A549 (cell line): ENCODE results near the gene PLD4. TPM values are rescaled to one million over a fixed set of nuclear protein-coding genes. Genes with fewer than 3 reads are reported as not detected.
"Not testable (repeated sequence)": the region's sequence is repeated elsewhere in the genome, so short reads cannot be mapped to it uniquely, and the experiment has no call there.

Experiments
- ATAC-seq, 2 experiments: fragments of 200-7000 bp in 1 of 2; fragments of >200 bp in 1 of 2; cut with Nextera tagmentation in 1 of 2; cut with Tn5 transposase in 1 of 2; 3 replicates each; pipeline versions ENCODE4 v1.8.0 to v1.9.1; 2018 to 2020; ENCODE audit warnings: mild to moderate bottlenecking in 1 of 2, moderate library complexity in 1 of 2
- CTCF ChIA-PET: fragments of 300-600 bp; sonication (Branson Sonifier 250); formaldehyde crosslinking; extraction: SDS; loops from one replicate; lab custom pipeline; 2021; ENCODE audit warnings: antibody characterized with exemption, inconsistent platforms; lab: Yijun Ruan, JAX
- POLR2A ChIA-PET: fragments of 350-600 bp; formaldehyde crosslinking; extraction: SDS; loops from one replicate; lab custom pipeline; 2021; ENCODE audit warnings: antibody characterized with exemption, inconsistent platforms; lab: Yijun Ruan, JAX
- DNase-seq, 2 experiments: peaks; one replicate each; pipeline versions ENCODE4 v3.0.0 to v3.0.0-alpha.2; 2011 to 2016; ENCODE audit warnings: low read depth in 1 of 2, low spot score in 1 of 2
- FAIRE-seq: peaks from 2 replicates; lab custom pipeline; 2011; peaks lifted over from hg19 to GRCh38; lab: Jason Lieb, UNC
- H3K27ac ChIP-seq, 2 experiments: fragments of >200 bp; sonication (Bioruptor Twin); formaldehyde crosslinking; 3 replicates each; pipeline ENCODE4 v1.5.1; 2016 to 2017
- H3K4me1 ChIP-seq: fragments of >200 bp; sonication (Bioruptor Twin); formaldehyde crosslinking; 3 replicates; pipeline ENCODE4 v1.6.1; 2016
- H3K4me2 ChIP-seq: fragments of >200 bp; sonication (Bioruptor Twin); formaldehyde crosslinking; 3 replicates; pipeline ENCODE4 v1.6.1; 2016
- H3K4me3 ChIP-seq: fragments of >200 bp; sonication (Bioruptor Twin); formaldehyde crosslinking; 3 replicates; pipeline ENCODE4 v1.5.1; 2016
- H3K9me3 ChIP-seq: fragments of >200 bp; sonication (Bioruptor Twin); formaldehyde crosslinking; 3 replicates; pipeline ENCODE4 v1.6.1; 2016
- CBX2 ChIP-seq: fragments of 200-600 bp; sonication (generic); IDR thresholded peaks from 2 replicates; pipeline ENCODE4 v1.6.1; 2016; ENCODE audit warnings: low read depth, mild to moderate bottlenecking, borderline replicate concordance
- CHD2 ChIP-seq: fragments of 150-350 bp; IDR thresholded peaks from 2 replicates; pipeline ENCODE4 v1.6.1; 2014; ENCODE audit warnings: low read length; ENCODE audit not compliant: partially characterized antibody
- CHD4 ChIP-seq: fragments of 200-600 bp; sonication (generic); IDR thresholded peaks from 2 replicates; pipeline ENCODE4 v1.6.1; 2016; ENCODE audit warnings: antibody characterized with exemption, mild to moderate bottlenecking, borderline replicate concordance
- HOXA7 ChIP-seq: fragments of 250-450 bp; sonication (Bioruptor Pico); IDR thresholded peaks from 2 replicates; pipeline ENCODE4 v1.5.0; 2020; ENCODE audit warnings: mild to moderate bottlenecking, moderate library complexity
- HOXB13 ChIP-seq: fragments of 250-450 bp; sonication (Bioruptor Pico); IDR thresholded peaks from 2 replicates; pipeline ENCODE4 v1.5.0; 2020; ENCODE audit warnings: low read depth, mild to moderate bottlenecking, moderate library complexity
- JUN ChIP-seq, 2 experiments: fragments of >200 bp; sonication (Bioruptor Twin); formaldehyde crosslinking; IDR thresholded peaks; 2 replicates in 1 of 2; 3 replicates in 1 of 2; pipeline ENCODE4 v1.6.1; 2016 to 2017
- RARB ChIP-seq: fragments of 250-450 bp; sonication (Bioruptor Pico); IDR thresholded peaks from 2 replicates; pipeline ENCODE4 v1.8.0; 2021; ENCODE audit warnings: mild to moderate bottlenecking, moderate library complexity
- SREBF2 ChIP-seq: fragments of 450-650 bp; IDR thresholded peaks from 2 replicates; pipeline ENCODE4 v1.6.1; 2014; ENCODE audit warnings: mild to moderate bottlenecking, moderate library complexity
- TP53 ChIP-seq: fragments of 250-450 bp; sonication (Bioruptor Pico); IDR thresholded peaks from 2 replicates; pipeline ENCODE4 v1.5.0; 2021; ENCODE audit warnings: mild to moderate bottlenecking, moderate library complexity
- WGBS: methylation state at CpG from one replicate; pipeline ENCODE4 v1.1.6; 2017; ENCODE audit errors: missing lambda C conversion rate; 5-methylcytosine and 5-hydroxymethylcytosine counted together
- polyA plus RNA-seq, 4 experiments: library from polyadenylated mRNA; depleted of rRNA in 3 of 4; stranded (reverse); fragments of >200 nt; fragmentation: RNase III in 1 of 4; extraction: RNeasy Plus Mini Kit Qiagen cat#74134 plus additional on column Dnase treatment in 1 of 4; gene quantifications; 2 replicates in 3 of 4; 3 replicates in 1 of 4; pipeline ENCODE4 v1.2.3, GENCODE V29; 2011 to 2017

Gene PLD4
- polyA plus RNA-seq, 2 of the 4 experiments (the other 2 are of a cell fraction) = 0.01 TPM

GRCh38 chr14:104945986-104946965, 21.6 kb downstream of the PLD4 start:
- DNase-seq, FAIRE-seq, H3K27ac ChIP-seq, H3K4me2 ChIP-seq, H3K4me1 ChIP-seq, POLR2A ChIA-PET, H3K9me3 ChIP-seq, H3K4me3 ChIP-seq, ATAC-seq: not testable (repeated sequence)
- CTCF ChIA-PET = interaction anchor here (0.8 kb wide), 1 partner anchor 99 kb away, joined by 3 read pairs; no protein-coding TSS in a partner anchor
- WGBS = 91% methylated on average over 27 of the region's 43 CpGs

GRCh38 chr14:104947201-104947600, 22.5 kb downstream of the PLD4 start:
- H3K27ac ChIP-seq, FAIRE-seq, H3K4me1 ChIP-seq, H3K4me2 ChIP-seq, H3K9me3 ChIP-seq, DNase-seq, POLR2A ChIA-PET, H3K4me3 ChIP-seq, ATAC-seq: not testable (repeated sequence)
- CTCF ChIA-PET = interaction anchor here (0.8 to 1.3 kb wide), 2 partner anchors 14 to 98 kb away, joined by 3 read pairs; no protein-coding TSS in a partner anchor
- 96% methylated on average over 13 of the region's 13 CpGs for WGBS

- POLR2A ChIA-PET, H3K4me2 ChIP-seq, FAIRE-seq, H3K27ac ChIP-seq, H3K4me1 ChIP-seq, H3K4me3 ChIP-seq, H3K9me3 ChIP-seq, ATAC-seq, DNase-seq: not testable (repeated sequence)
- CTCF ChIA-PET = interaction anchor here (0.6 to 1.3 kb wide), 2 partner anchors 15 to 98 kb away, joined by 3 read pairs; no protein-coding TSS in a partner anchor
- 94% methylated on average over 27 of the region's 35 CpGs for WGBS
Measured at GRCh38 chr14:104947881-104948735, 23.4 kb downstream of the PLD4 start.

- no peak for TF ChIP-seq HOXB13 (CRISPR knock-in tag)
- no peak for TF ChIP-seq HOXA7 (CRISPR knock-in tag)
- no peak for TF ChIP-seq JUN (IDR thresholded peaks at IDR 0.05)
- TF ChIP-seq CBX2 = no peak
- TF ChIP-seq TP53 (CRISPR knock-in tag) = no peak
- H3K9me3 ChIP-seq = no peaks in the 10 kb centered on the region
- no peak overlapping the region for H3K27ac ChIP-seq
- no peak overlapping the region for H3K4me2 ChIP-seq
- H3K4me3 ChIP-seq = no peak overlapping the region
- ATAC-seq = no peak
- no peak for DNase-seq
- ChIA-PET POLR2A (no interaction called here), CTCF (no interaction called here)
- H3K4me1 ChIP-seq = no peaks in the 10 kb centered on the region
- 89% methylated on average over 7 of the region's 11 CpGs for WGBS
- no peak for FAIRE-seq
Measured at GRCh38 chr14:104948736-104949031, 24.0 kb downstream of the PLD4 start.

- not testable (repeated sequence) for ATAC-seq
- CTCF ChIA-PET = interaction anchor here (0.9 to 1.0 kb wide), 2 partner anchors 10 to 62 kb away, joined by 3 to 5 read pairs; no protein-coding TSS in a partner anchor
Measured at GRCh38 chr14:104949406-104949955, 24.8 kb downstream of the PLD4 start.

GRCh38 chr14:104950021-104950420, 25.3 kb downstream of the PLD4 start:
- Histone ChIP-seq H3K4me1 (no peaks in the 10 kb centered on the region), H3K4me2 (no peak overlapping the region), H3K27ac (no peak overlapping the region), H3K4me3 (no peak overlapping the region), H3K9me3 (no peaks in the 10 kb centered on the region)
- ATAC-seq = no peak
- no peak for DNase-seq
- TF ChIP-seq SREBF2 (no peak), CHD4 (no peak), RARB (no peak), CHD2 (no peak), JUN (IDR thresholded peaks at IDR 0.05) (no peak)
- ChIA-PET POLR2A (no interaction called here), CTCF (interaction anchor here (0.9 to 1.0 kb wide), 2 partner anchors 10 to 62 kb away, joined by 3 to 5 read pairs; no protein-coding TSS in a partner anchor)
- FAIRE-seq = no peak
- 93% methylated on average over 6 of the region's 17 CpGs for WGBS

More at GRCh38 chr14:104949406-104949955, 24.8 kb downstream of the PLD4 start:
- H3K4me2 ChIP-seq, DNase-seq, H3K4me1 ChIP-seq, FAIRE-seq, H3K27ac ChIP-seq, H3K4me3 ChIP-seq, H3K9me3 ChIP-seq, POLR2A ChIA-PET: not testable (repeated sequence)
- WGBS = 98% methylated on average over 18 of the region's 24 CpGs

GRCh38 chr14:104950701-104951100, 26.0 kb downstream of the PLD4 start:
- POLR2A ChIA-PET, H3K4me3 ChIP-seq, ATAC-seq, H3K4me1 ChIP-seq, DNase-seq, H3K9me3 ChIP-seq, H3K27ac ChIP-seq, FAIRE-seq, H3K4me2 ChIP-seq: not testable (repeated sequence)
- CTCF ChIA-PET = interaction anchor here (1.8 kb wide), 1 partner anchor 19 kb away, joined by 6 read pairs; no protein-coding TSS in a partner anchor
- WGBS = 95% methylated on average over 14 of the region's 15 CpGs

GRCh38 chr14:104951863-104952657, 27.4 kb downstream of the PLD4 start:
- 95% methylated on average over 25 of the region's 28 CpGs for WGBS
- FAIRE-seq, ATAC-seq, H3K4me3 ChIP-seq, DNase-seq, H3K9me3 ChIP-seq, H3K27ac ChIP-seq, H3K4me1 ChIP-seq, POLR2A ChIA-PET, H3K4me2 ChIP-seq: not testable (repeated sequence)
- CTCF ChIA-PET = interaction anchor here (1.8 kb wide), 1 partner anchor 17 kb away, joined by 6 read pairs; no protein-coding TSS in a partner anchor
